HTR-8/SVneo (cell line): ENCODE results near the gene HSF5.

Experiments
- DNase-seq: peaks from one replicate; pipeline ENCODE4 v3.0.0; 2011; ENCODE audit warnings: low spot score, mixed read lengths; ENCODE audit not compliant: insufficient read length
- FAIRE-seq: peaks from 2 replicates; lab custom pipeline; 2011; peaks lifted over from hg19 to GRCh38; lab: Jason Lieb, UNC

HSF5 gene

GRCh38 chr17:58377093-58377601, 111.1 kb downstream of the HSF5 start:
- DNase-seq: no peak
- peak; percentile 65 for FAIRE-seq

DNA sequence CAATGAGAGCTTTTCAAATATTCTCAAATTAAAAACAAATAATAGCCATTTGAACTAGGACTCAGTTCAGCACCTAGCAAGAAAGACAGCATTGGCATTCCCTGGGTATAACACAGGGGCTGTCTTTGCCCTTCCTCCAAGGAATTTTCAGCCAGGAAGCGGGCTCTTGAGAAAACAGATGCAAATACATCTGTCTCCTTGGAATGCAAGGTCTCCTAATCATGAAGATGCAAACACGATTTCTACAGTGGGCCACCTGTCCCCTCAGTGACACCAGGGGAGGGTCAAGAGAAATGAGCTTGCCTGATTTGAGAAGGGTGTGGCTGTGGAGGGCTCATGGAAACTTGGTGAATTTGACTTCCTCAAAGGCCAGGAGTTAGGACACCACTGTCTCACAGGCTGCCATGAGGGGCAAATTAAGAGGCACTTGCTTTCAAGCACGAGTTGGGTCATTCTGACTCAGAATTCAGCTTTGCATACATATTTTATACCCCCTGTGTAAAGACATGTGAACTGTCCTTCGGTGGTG, 111.7 kb downstream of the HSF5 start:
- DNase-seq (no peak), FAIRE-seq (peak; percentile 28)

GRCh38 chr17:58375811-58376210, 112.4 kb downstream of the HSF5 start:
- DNase-seq: no peak
- FAIRE-seq: no peak

DNA sequence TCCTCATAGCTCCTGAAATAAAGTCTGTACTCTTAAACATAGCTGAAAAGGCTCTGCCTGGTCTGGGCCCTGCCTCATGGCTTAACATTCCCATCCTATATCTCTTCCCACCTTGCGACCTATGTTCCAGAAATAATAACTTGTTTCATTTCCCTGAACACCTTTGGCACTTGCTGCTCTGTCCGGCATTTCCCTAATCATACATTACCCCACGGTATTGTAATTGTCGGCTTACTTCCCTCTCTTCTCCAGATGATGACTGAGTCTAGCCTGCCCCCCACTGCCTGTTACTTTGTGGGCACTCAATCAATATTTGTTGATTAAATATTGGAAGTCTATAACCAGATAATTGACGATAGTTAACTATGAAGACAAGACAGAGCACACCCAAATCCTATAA, 113.0 kb downstream of the HSF5 start:
- FAIRE-seq: no peak
- DNase-seq: no peak

- DNase-seq (no peak), FAIRE-seq (no peak)
These were observed 114.3 kb downstream of the HSF5 start for GRCh38 chr17:58373923-58374322.

DNA sequence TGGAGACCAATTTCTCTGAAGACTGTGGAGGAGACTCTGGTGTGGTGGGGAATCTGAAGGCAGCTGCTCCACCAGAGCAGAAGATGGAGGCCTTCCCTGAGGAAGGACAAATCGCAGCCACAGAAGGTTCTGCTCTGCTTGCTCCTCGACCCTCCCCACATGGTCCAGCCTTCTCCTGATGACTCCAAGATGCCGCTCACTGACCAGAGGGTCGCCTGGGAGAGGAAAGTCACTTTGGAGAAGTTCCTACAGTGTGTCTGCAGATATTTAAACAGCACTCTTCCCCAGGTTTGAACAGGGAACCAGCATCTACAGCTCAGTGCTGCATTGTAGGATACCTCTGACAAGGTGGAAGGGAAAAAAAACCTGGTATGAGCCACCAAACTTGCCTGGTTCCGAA, 115.2 kb downstream of the HSF5 start:
- FAIRE-seq: no peak

GRCh38 chr17:58371300-58371950, 116.8 kb downstream of the HSF5 start:
- DNase-seq (no peak), FAIRE-seq (no peak)

More for the DNA sequence above, 115.2 kb downstream of the HSF5 start:
- no peak for DNase-seq

DNA sequence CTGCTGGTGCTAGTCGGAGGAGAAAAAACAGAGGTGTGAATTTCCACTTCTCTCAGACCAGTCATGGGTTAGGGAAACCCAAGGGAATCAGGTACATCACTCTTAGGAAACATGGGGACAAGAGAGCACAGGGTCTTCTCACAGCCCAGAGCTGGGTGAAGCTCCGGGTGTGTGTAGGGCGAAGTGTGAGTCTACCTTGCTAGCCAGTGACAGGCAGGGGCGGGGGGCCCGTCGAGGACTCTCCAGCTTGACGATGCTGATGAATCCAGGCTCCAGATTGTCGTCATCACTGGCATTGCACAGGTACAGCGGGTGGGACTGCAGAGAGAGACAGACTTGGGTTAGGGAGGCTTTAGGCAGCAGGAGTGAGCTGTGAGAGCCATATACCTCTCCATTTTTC, 117.5 kb downstream of the HSF5 start:
- no peak for DNase-seq
- no peak for FAIRE-seq

DNA sequence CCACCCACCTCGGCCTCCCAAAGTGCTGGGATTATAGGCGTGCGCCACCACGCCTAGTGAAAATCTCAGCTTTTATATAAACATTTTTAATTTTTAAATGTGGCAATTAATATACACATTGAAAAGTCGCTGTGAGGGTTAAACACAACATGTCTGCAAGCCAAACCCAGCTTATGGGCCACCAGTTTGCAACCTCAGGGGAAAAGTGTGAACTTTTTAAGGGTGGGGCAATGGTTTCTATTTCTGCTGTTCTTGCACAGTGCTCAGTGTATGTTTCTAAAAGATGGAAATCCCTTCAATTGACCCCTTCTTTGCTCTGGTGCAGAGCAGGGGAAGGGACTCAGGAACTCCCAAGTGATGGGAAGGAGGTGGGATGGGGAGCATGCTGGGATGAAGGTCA, 117.9 kb downstream of the HSF5 start:
- FAIRE-seq (no peak), DNase-seq (no peak)
